GM12878 (cell line): ENCODE data around the gene CCM2. TPM values are rescaled to one million over a fixed set of nuclear protein-coding genes. Genes with fewer than 3 reads are reported as not detected.

Source experiments
- ASH2L ChIP-seq: fragments of 300-600, 200-600 bp; sonication (generic); IDR thresholded peaks from 2 replicates; pipeline ENCODE4 v1.6.1; 2017; ENCODE audit warnings: low read depth, mild to moderate bottlenecking, borderline replicate concordance
- CBX5 ChIP-seq: sonication (generic); IDR thresholded peaks from 2 replicates; pipeline ENCODE4 v1.6.1; 2016; ENCODE audit warnings: low read depth, moderate library complexity, mild to moderate bottlenecking, inconsistent platforms
- DPF2 ChIP-seq: fragments of 450-650 bp; IDR thresholded peaks from 2 replicates; pipeline ENCODE4 v1.6.1; 2017; ENCODE audit warnings: mild to moderate bottlenecking
- FOXK2 ChIP-seq: fragments of 450-650 bp; IDR thresholded peaks from 2 replicates; pipeline ENCODE4 v1.6.1; 2017; ENCODE audit warnings: mild to moderate bottlenecking, moderate library complexity
- HCFC1 ChIP-seq: fragments of 150-350 bp; IDR thresholded peaks from 2 replicates; pipeline ENCODE4 v1.6.1; 2014; ENCODE audit warnings: low read length
- IKZF1 ChIP-seq: fragments of 450-650 bp; conservative IDR thresholded peaks from 2 replicates; pipeline ENCODE4 v1.6.1; 2017; ENCODE audit warnings: antibody characterized with exemption, mild to moderate bottlenecking
- KLF5 ChIP-seq: fragments of 450-650 bp; IDR thresholded peaks from 2 replicates; pipeline ENCODE4 v1.6.1; 2014; ENCODE audit warnings: mild to moderate bottlenecking; ENCODE audit not compliant: partially characterized antibody
- POLR2A ChIP-seq: IDR thresholded peaks from 2 replicates; pipeline ENCODE4 v1.6.1; 2011; ENCODE audit warnings: low read depth, mild to moderate bottlenecking, low read length
- POU2F2 ChIP-seq: IDR thresholded peaks from 3 replicates; pipeline ENCODE4 v1.6.1; 2011; ENCODE audit warnings: low read depth, mild to moderate bottlenecking, low read length, borderline replicate concordance
- RAD51 ChIP-seq: fragments of 450-650 bp; IDR thresholded peaks from 2 replicates; pipeline ENCODE4 v1.6.1; 2016; ENCODE audit warnings: moderate library complexity, mild to moderate bottlenecking, inconsistent platforms
- SIN3A ChIP-seq: IDR thresholded peaks from 2 replicates; pipeline ENCODE4 v1.6.1; 2012; ENCODE audit warnings: low read depth, low read length, improper control_type of control experiment
- SMAD1 ChIP-seq: fragments of 450-650 bp; IDR thresholded peaks from 2 replicates; pipeline ENCODE4 v1.6.1; 2018; ENCODE audit warnings: mild to moderate bottlenecking, low read depth; ENCODE audit not compliant: partially characterized antibody
- SREBF2 ChIP-seq: IDR thresholded peaks from 2 replicates; pipeline ENCODE4 v1.6.1; 2012; ENCODE audit warnings: mild to moderate bottlenecking, low read length
- STAT1 ChIP-seq: fragments of 450-650 bp; conservative IDR thresholded peaks from 2 replicates; pipeline ENCODE4 v1.6.1; 2014; ENCODE audit warnings: antibody characterized with exemption, mild to moderate bottlenecking
- WRNIP1 ChIP-seq: IDR thresholded peaks from 2 replicates; pipeline ENCODE4 v1.6.1; 2011; ENCODE audit warnings: low read depth, low read length, improper control_type of control experiment, borderline replicate concordance
- ZNF24 ChIP-seq: fragments of 450-650 bp; IDR thresholded peaks from 2 replicates; pipeline ENCODE4 v1.6.1; 2017; ENCODE audit warnings: antibody characterized with exemption, mild to moderate bottlenecking
- ZNF384 ChIP-seq: IDR thresholded peaks from 2 replicates; pipeline ENCODE4 v1.6.1; 2012; ENCODE audit warnings: low read depth, mild to moderate bottlenecking, low read length, improper control_type of control experiment, borderline replicate concordance
- polyA plus RNA-seq, 11 experiments: library from polyadenylated mRNA; depleted of rRNA in 4 of 11; unstranded in 6 of 11; stranded (reverse) in 5 of 11; fragments of >200 nt; fragmentation: Nextera tagmentation in 4 of 11; fragmentation: Illumina TruSeq in 1 of 11; extraction: Ambion mirVana in 4 of 11; extraction: Trizol in 1 of 11; gene quantifications; 1 replicate in 1 of 11; 2 replicates in 10 of 11; pipeline versions ENCODE4 v1.2.1 to v1.2.3, GENCODE V29; 2011 to 2016; ENCODE audit warnings: inconsistent platforms in 2 of 11, missing spikeins in 2 of 11, low read depth in 1 of 11
- total RNA-seq, 4 experiments: library from RNA; depleted of rRNA in 3 of 4; stranded (reverse); fragments of >200 nt in 3 of 4; fragmentation: Illumina TruSeq in 1 of 4; extraction: Trizol in 1 of 4; gene quantifications; 2 replicates each; pipeline versions ENCODE4 v1.2.1 to v1.2.3, GENCODE V29; 2013 to 2021
- TF ChIP-seq, protein P1 (sequence below): fragments of 450-650 bp; IDR thresholded peaks from 2 replicates; pipeline ENCODE4 v1.6.1; 2018; ENCODE audit warnings: mild to moderate bottlenecking, low read depth, moderate library complexity; ENCODE audit not compliant: partially characterized antibody
- TF ChIP-seq, protein P2 (sequence below): fragments of 150-350 bp; IDR thresholded peaks from 2 replicates; pipeline ENCODE4 v1.6.1; 2014; ENCODE audit warnings: mild to moderate bottlenecking, low read depth, low read length
- TF ChIP-seq, protein P3 (sequence below): fragments of 450-650 bp; conservative IDR thresholded peaks from 2 replicates; pipeline ENCODE4 v1.6.1; 2017; ENCODE audit warnings: mild to moderate bottlenecking, moderate library complexity
- TF ChIP-seq, protein P4 (sequence below): fragments of 450-650 bp; IDR thresholded peaks from 2 replicates; pipeline ENCODE4 v1.6.1; 2017; ENCODE audit warnings: mild to moderate bottlenecking, low read depth, inconsistent platforms; ENCODE audit not compliant: poor library complexity, severe bottlenecking

Gene CCM2
- total and polyA plus RNA-seq, 10 of the 15 experiments (the other 5 are each of a cell fraction or from before 2014, with no cell fraction given), result 1.00 to 82.3 (median 48.7) TPM

DNA sequence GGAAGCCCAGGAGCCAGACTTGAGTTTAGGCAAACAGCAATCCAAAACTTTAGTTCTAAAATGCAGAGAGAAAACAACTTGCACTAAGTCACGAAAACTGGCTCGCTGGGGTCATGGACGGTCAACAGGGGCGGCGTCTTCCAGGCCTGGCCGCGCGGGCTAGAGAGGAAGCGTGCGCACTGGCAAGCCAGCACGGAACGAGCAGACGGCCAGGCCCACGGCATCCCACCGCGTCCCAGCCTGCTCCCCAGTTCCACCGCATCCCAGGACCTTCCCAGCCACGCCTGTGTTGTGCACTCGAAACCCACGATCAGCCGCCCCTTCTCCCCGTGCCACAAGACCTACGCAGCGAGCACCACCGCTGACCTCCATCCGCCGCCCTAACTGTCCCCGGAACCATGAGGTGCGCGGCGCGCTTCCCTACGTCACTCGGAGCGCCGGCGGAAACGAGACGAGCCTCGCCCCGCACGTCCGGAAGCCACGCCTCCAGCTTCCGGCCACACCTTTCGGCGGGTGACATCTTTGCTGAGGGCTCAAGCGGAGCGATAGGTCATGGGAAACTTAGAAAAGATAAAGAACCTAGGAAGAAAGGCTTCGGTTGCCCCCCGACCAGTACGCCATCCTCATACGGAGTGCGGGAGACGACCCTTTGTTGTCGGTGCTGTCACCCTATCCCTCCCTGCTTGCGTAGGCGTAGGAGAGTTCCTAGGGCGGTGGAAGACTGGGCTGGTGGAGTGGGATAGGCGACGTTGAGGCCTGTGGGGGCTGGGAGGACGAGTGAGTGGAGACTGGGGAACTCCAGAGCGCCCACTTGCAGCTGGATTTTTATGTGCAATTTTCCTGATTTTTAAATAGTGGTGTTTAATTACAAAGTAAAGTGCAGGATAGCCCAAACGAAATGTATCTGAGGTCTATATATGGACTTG lies 111.6 kb downstream of the CCM2 start, which contains the start of gene TBRG4 (continued):
- TF ChIP-seq DPF2 (peak; percentile 34; the same call in 1 of the 2 replicates), SMAD1 (no peak), ASH2L (no peak), ZNF24 (0 out of 2 replicates have a peak, but pooled peaks have one; percentile 7), STAT1 (no peak), POU2F2 (peak; percentile 87), IKZF1 (peak; percentile 90), ZNF384 (no peak), SIN3A (peak; percentile 97), SREBF2 (0 out of 2 replicates have a peak, but pooled peaks have one; percentile 32), KLF5 (peak; percentile 49), POLR2A (peak; percentile 100), CBX5 (no peak), HCFC1 (peak; percentile 80), FOXK2 (peak; percentile 62), WRNIP1 (no peak), RAD51 (no peak)
- TF ChIP-seq, protein P1, sequence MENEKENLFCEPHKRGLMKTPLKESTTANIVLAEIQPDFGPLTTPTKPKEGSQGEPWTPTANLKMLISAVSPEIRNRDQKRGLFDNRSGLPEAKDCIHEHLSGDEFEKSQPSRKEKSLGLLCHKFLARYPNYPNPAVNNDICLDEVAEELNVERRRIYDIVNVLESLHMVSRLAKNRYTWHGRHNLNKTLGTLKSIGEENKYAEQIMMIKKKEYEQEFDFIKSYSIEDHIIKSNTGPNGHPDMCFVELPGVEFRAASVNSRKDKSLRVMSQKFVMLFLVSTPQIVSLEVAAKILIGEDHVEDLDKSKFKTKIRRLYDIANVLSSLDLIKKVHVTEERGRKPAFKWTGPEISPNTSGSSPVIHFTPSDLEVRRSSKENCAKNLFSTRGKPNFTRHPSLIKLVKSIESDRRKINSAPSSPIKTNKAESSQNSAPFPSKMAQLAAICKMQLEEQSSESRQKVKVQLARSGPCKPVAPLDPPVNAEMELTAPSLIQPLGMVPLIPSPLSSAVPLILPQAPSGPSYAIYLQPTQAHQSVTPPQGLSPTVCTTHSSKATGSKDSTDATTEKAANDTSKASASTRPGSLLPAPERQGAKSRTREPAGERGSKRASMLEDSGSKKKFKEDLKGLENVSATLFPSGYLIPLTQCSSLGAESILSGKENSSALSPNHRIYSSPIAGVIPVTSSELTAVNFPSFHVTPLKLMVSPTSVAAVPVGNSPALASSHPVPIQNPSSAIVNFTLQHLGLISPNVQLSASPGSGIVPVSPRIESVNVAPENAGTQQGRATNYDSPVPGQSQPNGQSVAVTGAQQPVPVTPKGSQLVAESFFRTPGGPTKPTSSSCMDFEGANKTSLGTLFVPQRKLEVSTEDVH, result peak; percentile 43
- TF ChIP-seq, protein P2, sequence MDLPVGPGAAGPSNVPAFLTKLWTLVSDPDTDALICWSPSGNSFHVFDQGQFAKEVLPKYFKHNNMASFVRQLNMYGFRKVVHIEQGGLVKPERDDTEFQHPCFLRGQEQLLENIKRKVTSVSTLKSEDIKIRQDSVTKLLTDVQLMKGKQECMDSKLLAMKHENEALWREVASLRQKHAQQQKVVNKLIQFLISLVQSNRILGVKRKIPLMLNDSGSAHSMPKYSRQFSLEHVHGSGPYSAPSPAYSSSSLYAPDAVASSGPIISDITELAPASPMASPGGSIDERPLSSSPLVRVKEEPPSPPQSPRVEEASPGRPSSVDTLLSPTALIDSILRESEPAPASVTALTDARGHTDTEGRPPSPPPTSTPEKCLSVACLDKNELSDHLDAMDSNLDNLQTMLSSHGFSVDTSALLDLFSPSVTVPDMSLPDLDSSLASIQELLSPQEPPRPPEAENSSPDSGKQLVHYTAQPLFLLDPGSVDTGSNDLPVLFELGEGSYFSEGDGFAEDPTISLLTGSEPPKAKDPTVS, result no peak
- TF ChIP-seq, protein P3, sequence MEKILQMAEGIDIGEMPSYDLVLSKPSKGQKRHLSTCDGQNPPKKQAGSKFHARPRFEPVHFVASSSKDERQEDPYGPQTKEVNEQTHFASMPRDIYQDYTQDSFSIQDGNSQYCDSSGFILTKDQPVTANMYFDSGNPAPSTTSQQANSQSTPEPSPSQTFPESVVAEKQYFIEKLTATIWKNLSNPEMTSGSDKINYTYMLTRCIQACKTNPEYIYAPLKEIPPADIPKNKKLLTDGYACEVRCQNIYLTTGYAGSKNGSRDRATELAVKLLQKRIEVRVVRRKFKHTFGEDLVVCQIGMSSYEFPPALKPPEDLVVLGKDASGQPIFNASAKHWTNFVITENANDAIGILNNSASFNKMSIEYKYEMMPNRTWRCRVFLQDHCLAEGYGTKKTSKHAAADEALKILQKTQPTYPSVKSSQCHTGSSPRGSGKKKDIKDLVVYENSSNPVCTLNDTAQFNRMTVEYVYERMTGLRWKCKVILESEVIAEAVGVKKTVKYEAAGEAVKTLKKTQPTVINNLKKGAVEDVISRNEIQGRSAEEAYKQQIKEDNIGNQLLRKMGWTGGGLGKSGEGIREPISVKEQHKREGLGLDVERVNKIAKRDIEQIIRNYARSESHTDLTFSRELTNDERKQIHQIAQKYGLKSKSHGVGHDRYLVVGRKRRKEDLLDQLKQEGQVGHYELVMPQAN, result peak; percentile 97
- TF ChIP-seq, protein P4, sequence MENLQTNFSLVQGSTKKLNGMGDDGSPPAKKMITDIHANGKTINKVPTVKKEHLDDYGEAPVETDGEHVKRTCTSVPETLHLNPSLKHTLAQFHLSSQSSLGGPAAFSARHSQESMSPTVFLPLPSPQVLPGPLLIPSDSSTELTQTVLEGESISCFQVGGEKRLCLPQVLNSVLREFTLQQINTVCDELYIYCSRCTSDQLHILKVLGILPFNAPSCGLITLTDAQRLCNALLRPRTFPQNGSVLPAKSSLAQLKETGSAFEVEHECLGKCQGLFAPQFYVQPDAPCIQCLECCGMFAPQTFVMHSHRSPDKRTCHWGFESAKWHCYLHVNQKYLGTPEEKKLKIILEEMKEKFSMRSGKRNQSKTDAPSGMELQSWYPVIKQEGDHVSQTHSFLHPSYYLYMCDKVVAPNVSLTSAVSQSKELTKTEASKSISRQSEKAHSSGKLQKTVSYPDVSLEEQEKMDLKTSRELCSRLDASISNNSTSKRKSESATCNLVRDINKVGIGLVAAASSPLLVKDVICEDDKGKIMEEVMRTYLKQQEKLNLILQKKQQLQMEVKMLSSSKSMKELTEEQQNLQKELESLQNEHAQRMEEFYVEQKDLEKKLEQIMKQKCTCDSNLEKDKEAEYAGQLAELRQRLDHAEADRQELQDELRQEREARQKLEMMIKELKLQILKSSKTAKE, result peak; percentile 21
